ENCODE measurements around the gene CYP4B1. TPM values are rescaled to one million over a fixed set of nuclear protein-coding genes. Genes with fewer than 3 reads are reported as not detected.

CYP4B1 gene
- total RNA-seq, 4 donors from 2014 or later: 578 to 1,081 (median 834) TPM

GRCh38 chr1:46755121-46755520, 43.7 kb upstream of the CYP4B1 start:
- WGBS, 2 donors: 72 to 74% methylated on average over 4 of the region's 4 CpGs
- DNase-seq (ENCODE audit: low spot score in 2 of 2): no peak
- Histone ChIP-seq H3K36me3 (no peaks in the 10 kb centered on the region), H3K4me1 (peaks cover 0 to 16% (median 0%) of the 10 kb centered on the region in 4 donors), H3K27ac (no peak overlapping the region), H3K27me3 (no peaks in the 10 kb centered on the region), H3K9me3 (no peaks in the 10 kb centered on the region), H3K4me3 (no peak overlapping the region)
- TF ChIP-seq, protein P1, sequence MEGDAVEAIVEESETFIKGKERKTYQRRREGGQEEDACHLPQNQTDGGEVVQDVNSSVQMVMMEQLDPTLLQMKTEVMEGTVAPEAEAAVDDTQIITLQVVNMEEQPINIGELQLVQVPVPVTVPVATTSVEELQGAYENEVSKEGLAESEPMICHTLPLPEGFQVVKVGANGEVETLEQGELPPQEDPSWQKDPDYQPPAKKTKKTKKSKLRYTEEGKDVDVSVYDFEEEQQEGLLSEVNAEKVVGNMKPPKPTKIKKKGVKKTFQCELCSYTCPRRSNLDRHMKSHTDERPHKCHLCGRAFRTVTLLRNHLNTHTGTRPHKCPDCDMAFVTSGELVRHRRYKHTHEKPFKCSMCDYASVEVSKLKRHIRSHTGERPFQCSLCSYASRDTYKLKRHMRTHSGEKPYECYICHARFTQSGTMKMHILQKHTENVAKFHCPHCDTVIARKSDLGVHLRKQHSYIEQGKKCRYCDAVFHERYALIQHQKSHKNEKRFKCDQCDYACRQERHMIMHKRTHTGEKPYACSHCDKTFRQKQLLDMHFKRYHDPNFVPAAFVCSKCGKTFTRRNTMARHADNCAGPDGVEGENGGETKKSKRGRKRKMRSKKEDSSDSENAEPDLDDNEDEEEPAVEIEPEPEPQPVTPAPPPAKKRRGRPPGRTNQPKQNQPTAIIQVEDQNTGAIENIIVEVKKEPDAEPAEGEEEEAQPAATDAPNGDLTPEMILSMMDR (IDR thresholded peaks at IDR 0.05): no peak

DNA sequence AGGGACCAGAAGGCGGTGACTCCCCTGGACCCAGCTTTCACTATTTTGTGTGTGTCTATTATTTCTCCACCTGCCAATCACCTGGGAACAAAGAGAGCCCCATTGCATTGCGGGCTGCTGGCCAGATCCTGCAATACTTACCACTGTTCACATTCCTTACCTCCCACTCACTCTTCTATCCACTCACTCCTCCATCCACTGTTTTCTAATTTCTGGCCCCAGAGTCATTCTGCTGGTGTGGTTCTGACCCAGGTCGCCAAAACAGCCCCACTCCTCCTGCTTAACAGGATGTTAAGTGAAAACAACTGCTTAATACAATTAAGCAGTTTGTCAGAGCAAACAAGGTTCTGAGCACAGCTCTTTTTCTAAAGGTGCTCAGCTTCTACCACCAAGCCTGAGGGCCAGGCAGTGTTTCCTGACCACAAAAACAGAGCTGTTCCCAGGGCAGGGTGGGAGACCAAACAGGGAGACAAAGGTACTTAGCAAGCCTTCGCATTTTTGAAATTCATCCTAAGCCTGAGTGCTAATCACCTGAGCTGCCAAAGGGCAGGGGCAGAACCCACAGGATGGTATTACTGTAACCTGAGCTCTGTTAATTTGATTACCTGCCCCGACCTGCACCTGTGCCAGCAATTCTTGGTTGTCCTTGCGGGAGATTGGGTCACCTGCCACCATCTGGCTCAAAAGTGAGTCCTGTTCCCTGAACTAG, 41.4 kb upstream of the CYP4B1 start:
- no peak overlapping the region for H3K4me3 ChIP-seq
- H3K36me3 ChIP-seq: no peaks in the 10 kb centered on the region
- H3K9me3 ChIP-seq: no peaks in the 10 kb centered on the region
- no peak for DNase-seq (ENCODE audit: low spot score in 2 of 2)
- WGBS, 2 donors: 29 to 40% methylated on average over 6 of the region's 6 CpGs
- no peaks in the 10 kb centered on the region for H3K27me3 ChIP-seq
- H3K27ac ChIP-seq: no peak overlapping the region
- TF ChIP-seq, protein P1 (IDR thresholded peaks at IDR 0.05): no peak
- TF ChIP-seq EP300 (IDR thresholded peaks at IDR 0.05) (no peak), POLR2A (IDR thresholded peaks at IDR 0.05) (no peak)
- H3K4me1 ChIP-seq: peaks cover 0 to 9% (median 0%) of the 10 kb centered on the region in 4 donors

- TF ChIP-seq POLR2A (IDR thresholded peaks at IDR 0.05) (no peak), EP300 (IDR thresholded peaks at IDR 0.05) (no peak)
- TF ChIP-seq, protein P1 (IDR thresholded peaks at IDR 0.05): no peak
- Histone ChIP-seq H3K27me3 (no peaks in the 10 kb centered on the region), H3K4me1 (peaks cover 0 to 9% (median 0%) of the 10 kb centered on the region in 4 donors), H3K4me3 (no peak overlapping the region), H3K9me3 (no peaks in the 10 kb centered on the region), H3K27ac (no peak overlapping the region), H3K36me3 (no peaks in the 10 kb centered on the region)
- DNase-seq (ENCODE audit: low spot score in 2 of 2): no peak
Observed at GRCh38 chr1:46757956-46758528, 40.8 kb upstream of the CYP4B1 start.

- DNase-seq (ENCODE audit: low spot score in 2 of 2): no peak
- TF ChIP-seq EP300 (IDR thresholded peaks at IDR 0.05) (no peak), POLR2A (IDR thresholded peaks at IDR 0.05) (no peak)
- TF ChIP-seq, protein P1 (IDR thresholded peaks at IDR 0.05): no peak
- WGBS, 2 donors: 65 to 70% methylated on average over 2 of the region's 2 CpGs
- no peaks in the 10 kb centered on the region for H3K9me3 ChIP-seq
- H3K27me3 ChIP-seq: no peaks in the 10 kb centered on the region
- H3K4me1 ChIP-seq: peaks cover 0 to 9% (median 0%) of the 10 kb centered on the region in 4 donors
- H3K27ac ChIP-seq: no peak overlapping the region
- no peak overlapping the region for H3K4me3 ChIP-seq
- H3K36me3 ChIP-seq: no peaks in the 10 kb centered on the region
Observed at GRCh38 chr1:46760558-46761166, 38.2 kb upstream of the CYP4B1 start.

DNA sequence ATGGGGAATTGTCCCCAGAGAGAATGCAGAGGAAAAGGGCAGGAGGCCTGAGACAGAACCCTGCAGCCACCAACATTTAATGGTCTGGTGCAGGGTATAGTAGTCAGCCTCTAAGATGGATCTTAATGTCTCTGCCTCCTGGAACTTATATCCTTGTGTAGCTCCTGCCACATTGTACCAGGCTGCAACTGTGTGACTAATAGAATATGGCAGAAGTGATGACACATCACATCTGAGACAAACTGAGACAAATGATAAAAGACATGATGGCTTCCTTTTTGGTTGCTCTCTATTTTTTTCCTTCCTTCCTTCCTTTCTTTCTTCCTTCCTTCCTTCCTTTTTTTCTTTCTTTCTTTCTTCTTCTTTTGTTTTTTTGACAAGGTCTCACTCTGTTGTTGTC, 37.1 kb upstream of the CYP4B1 start:
- Histone ChIP-seq H3K27ac (no peak overlapping the region), H3K4me1 (peaks cover 0 to 9% (median 0%) of the 10 kb centered on the region in 4 donors), H3K27me3 (no peaks in the 10 kb centered on the region), H3K36me3 (no peaks in the 10 kb centered on the region), H3K9me3 (no peaks in the 10 kb centered on the region), H3K4me3 (no peak overlapping the region)
- DNase-seq (ENCODE audit: low spot score in 2 of 2): no peak
- TF ChIP-seq, protein P1 (IDR thresholded peaks at IDR 0.05): no peak
- no peak for TF ChIP-seq POLR2A (IDR thresholded peaks at IDR 0.05)

Data from tibial nerve (tissue), 4 donors.